Testis (tissue), 3 donors: ENCODE measurements around the gene RPL36. TPM values are rescaled to one million over a fixed set of nuclear protein-coding genes. Genes with fewer than 3 reads are reported as not detected.

ENCODE experiments used
- DNase-seq: peaks from one replicate; pipeline ENCODE4 v3.0.0-alpha.2; 2019
- H3K27ac ChIP-seq, 2 donors: fragments of 200-600 bp; sonication (generic); one replicate each; pipeline ENCODE4 v1.5.1; 2019
- H3K27me3 ChIP-seq: fragments of 200-600 bp; sonication (generic); one replicate; pipeline ENCODE4 v1.5.1; 2019
- H3K36me3 ChIP-seq: fragments of 200-600 bp; sonication (generic); one replicate; pipeline ENCODE4 v1.5.1; 2017; ENCODE audit warnings: low read depth; ENCODE audit errors: missing control alignments
- H3K4me1 ChIP-seq: fragments of 200-600 bp; sonication (generic); one replicate; pipeline ENCODE4 v1.5.1; 2019
- H3K4me3 ChIP-seq, 2 donors: fragments of 200-600 bp; sonication (generic); one replicate each; pipeline ENCODE4 v1.5.1; 2017 to 2019
- H3K9me3 ChIP-seq: fragments of 200-600 bp; sonication (generic); one replicate; pipeline ENCODE4 v1.5.1; 2017
- CTCF ChIP-seq, 3 experiments: fragments of 450-650 bp in 2 of 3; fragments of 200-600 bp in 1 of 3; sonication (generic) in 1 of 3; IDR thresholded peaks; one replicate each; pipeline ENCODE4 v1.5.1; 2016 to 2019; ENCODE audit warnings: antibody characterized with exemption in 3 of 3, mild to moderate bottlenecking in 2 of 3, moderate library complexity in 1 of 3
- POLR2A ChIP-seq: fragments of 450-650 bp; IDR thresholded peaks from one replicate; pipeline ENCODE4 v1.6.1; 2017; ENCODE audit warnings: antibody characterized with exemption, mild to moderate bottlenecking, moderate library complexity
- WGBS, 2 donors: methylation state at CpG; one replicate each; pipeline ENCODE4 v1.1.5; 2018; 5-methylcytosine and 5-hydroxymethylcytosine counted together
- intact Hi-C: fragments of 100-400 bp; cut with DNase I; formaldehyde crosslinking; loops from one replicate; pipeline ENCODE4 v1.15.1; 2023; ENCODE audit warnings: low total_unique reads
- polyA plus RNA-seq: library from polyadenylated mRNA; stranded (reverse); fragments of 350-450 nt; fragmentation: Illumina TruSeq; extraction: RNeasy Lipid Tissue Mini Kit (QIAGEN cat#74804); gene quantifications from one replicate; pipeline ENCODE4 v1.2.3, GENCODE V29; 2014; ENCODE audit warnings: low read depth, low replicate concordance; ENCODE audit not compliant: insufficient read depth
- total RNA-seq, 2 donors: library from RNA; depleted of rRNA; stranded (reverse); fragments of >200 nt; gene quantifications; one replicate each; pipeline ENCODE4 v1.2.3, GENCODE V29; 2016

Gene RPL36
- total and polyA plus RNA-seq, 3 donors from 2014 or later = 331 to 531 (median 497) TPM

GRCh38 chr19:5652261-5652660 lies 37.8 kb upstream of the RPL36 start:
- H3K4me1 ChIP-seq = no peaks in the 10 kb centered on the region
- TF ChIP-seq POLR2A (no peak), CTCF (IDR thresholded peaks at IDR 0.05) (no peak)
- H3K36me3 ChIP-seq = peaks cover 3% of the 10 kb centered on the region
- DNase-seq = no peak
- intact Hi-C loops = no loop called here
- no peaks in the 10 kb centered on the region for H3K27me3 ChIP-seq
- no peak overlapping the region for H3K4me3 ChIP-seq
- 87 to 88% methylated on average over 6 to 10 of the region's 10 CpGs for WGBS, 2 donors
- H3K9me3 ChIP-seq = no peaks in the 10 kb centered on the region
- no peak overlapping the region for H3K27ac ChIP-seq

DNA sequence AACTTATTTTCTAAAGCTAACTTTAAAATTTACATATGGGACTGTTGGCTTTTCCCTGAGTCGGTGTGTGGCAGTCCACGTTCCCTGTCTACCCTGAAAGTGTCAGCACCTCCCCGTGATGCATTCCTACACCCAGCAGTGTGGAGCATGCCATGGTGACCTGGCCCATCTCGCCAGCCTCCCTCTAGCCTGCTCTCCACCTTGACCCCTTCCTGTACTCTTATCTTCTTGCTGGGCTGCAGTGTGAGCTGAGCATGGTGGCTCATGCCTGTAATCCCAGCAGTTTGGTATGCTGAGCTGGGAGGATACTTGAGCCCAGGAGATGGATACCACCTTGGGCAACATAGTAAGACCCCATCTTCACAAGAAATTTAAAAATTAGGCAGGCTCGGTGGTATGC lies 35.2 kb upstream of the RPL36 start:
- no peak for DNase-seq
- no peak overlapping the region for H3K4me3 ChIP-seq
- intact Hi-C loops = no loop called here
- H3K27me3 ChIP-seq = no peaks in the 10 kb centered on the region
- no peak for TF ChIP-seq POLR2A
- TF ChIP-seq CTCF (IDR thresholded peaks at IDR 0.05) = no peak
- H3K4me1 ChIP-seq = no peaks in the 10 kb centered on the region
- no peaks in the 10 kb centered on the region for H3K9me3 ChIP-seq
- WGBS, 2 donors = 88 to 95% methylated on average over 5 of the region's 5 CpGs
- no peak overlapping the region for H3K27ac ChIP-seq
- peaks cover 3% of the 10 kb centered on the region for H3K36me3 ChIP-seq

GRCh38 chr19:5655412-5655811 lies 34.7 kb upstream of the RPL36 start:
- 61 to 64% methylated on average over 5 of the region's 5 CpGs for WGBS, 2 donors
- Histone ChIP-seq H3K4me1 (no peaks in the 10 kb centered on the region), H3K27me3 (no peaks in the 10 kb centered on the region), H3K9me3 (no peaks in the 10 kb centered on the region), H3K27ac (no peak overlapping the region), H3K4me3 (no peak overlapping the region), H3K36me3 (peaks cover 3% of the 10 kb centered on the region)
- intact Hi-C loops = no loop called here
- TF ChIP-seq POLR2A = no peak
- TF ChIP-seq CTCF (IDR thresholded peaks at IDR 0.05) = no peak
- DNase-seq = no peak

- Histone ChIP-seq H3K27ac (no peak overlapping the region), H3K36me3 (no peaks in the 10 kb centered on the region), H3K27me3 (no peaks in the 10 kb centered on the region), H3K9me3 (no peaks in the 10 kb centered on the region), H3K4me1 (no peaks in the 10 kb centered on the region), H3K4me3 (no peak overlapping the region)
- DNase-seq = no peak
- 83 to 85% methylated on average over 42 of the region's 42 CpGs for WGBS, 2 donors
- TF ChIP-seq CTCF (IDR thresholded peaks at IDR 0.05) = no peak
- TF ChIP-seq POLR2A = no peak
- intact Hi-C loops = no loop called here
Measured at GRCh38 chr19:5661483-5661882, 28.6 kb upstream of the RPL36 start.

GRCh38 chr19:5663904-5664303 lies 26.2 kb upstream of the RPL36 start:
- no peaks in the 10 kb centered on the region for H3K9me3 ChIP-seq
- H3K4me3 ChIP-seq = no peak overlapping the region
- no peaks in the 10 kb centered on the region for H3K27me3 ChIP-seq
- H3K4me1 ChIP-seq = no peaks in the 10 kb centered on the region
- DNase-seq = no peak
- WGBS, 2 donors = 86 to 94% methylated on average over 15 to 17 of the region's 17 CpGs
- no peaks in the 10 kb centered on the region for H3K36me3 ChIP-seq
- H3K27ac ChIP-seq = no peak overlapping the region
- intact Hi-C loops = no loop called here
- TF ChIP-seq CTCF (IDR thresholded peaks at IDR 0.05) (no peak), POLR2A (no peak)
